Sigmoid colon (tissue), 4 donors: ENCODE measurements around the gene ABHD6.

ENCODE experiments used
- CTCF ChIP-seq, 4 experiments: fragments of 450-650 bp in 3 of 4; fragments of 200-600 bp in 1 of 4; IDR thresholded peaks; one replicate each; pipeline ENCODE4 v1.5.1; 2016 to 2019; ENCODE audit warnings: antibody characterized with exemption in 4 of 4, mild to moderate bottlenecking in 3 of 4, moderate library complexity in 2 of 4
- EP300 ChIP-seq, 4 donors: sonication (generic); formaldehyde crosslinking; IDR thresholded peaks; one replicate each; pipeline ENCODE4 v1.6.1; 2017; ENCODE audit warnings: antibody characterized with exemption in 4 of 4
- POLR2A ChIP-seq, 2 donors: fragments of 450-650 bp; IDR thresholded peaks; one replicate each; pipeline ENCODE4 v1.6.1; 2016; ENCODE audit warnings: antibody characterized with exemption in 2 of 2, mild to moderate bottlenecking in 2 of 2, moderate library complexity in 2 of 2
- POLR2AphosphoS5 ChIP-seq, 4 donors: sonication (generic); formaldehyde crosslinking; IDR thresholded peaks; one replicate each; pipeline ENCODE4 v1.6.1; 2017; ENCODE audit warnings: antibody characterized with exemption in 4 of 4

GRCh38 chr3:58200121-58200709, 37.4 kb upstream of the ABHD6 start:
- TF ChIP-seq CTCF (IDR thresholded peaks at IDR 0.05) (no peak), EP300 (IDR thresholded peaks at IDR 0.05) (no peak), POLR2A (IDR thresholded peaks at IDR 0.05) (no peak), POLR2AphosphoS5 (IDR thresholded peaks at IDR 0.05) (no peak)
